22Rv1 (cell line): ENCODE measurements around the gene SEC22C.

Experiments used
- CTCF ChIP-seq: fragments of 450-650 bp; IDR thresholded peaks from 2 replicates; pipeline ENCODE4 v1.5.1; 2017; ENCODE audit warnings: mild to moderate bottlenecking
- ZFX ChIP-seq: fragments of 450-650 bp; IDR thresholded peaks from 2 replicates; pipeline ENCODE4 v1.6.1; 2017; ENCODE audit warnings: antibody characterized with exemption, borderline replicate concordance

GRCh38 chr3:42531470-42531869 is 50.3 kb downstream of the SEC22C start:
- TF ChIP-seq CTCF: no peak
- no peak for TF ChIP-seq ZFX
